T-helper 17 cell (primary cell): ENCODE results near the gene TIMM21. TPM values are rescaled to one million over a fixed set of nuclear protein-coding genes. Genes with fewer than 3 reads are reported as not detected.

Experiments
- ATAC-seq: fragments of 150-1000 bp; cut with Tn5 transposase; 2 replicates; pipeline ENCODE4 v1.10.0; 2021; ENCODE audit warnings: mild to moderate bottlenecking, moderate library complexity
- DNase-seq, 3 donors: peaks; one replicate each; pipeline versions ENCODE4 v3.0.0 to v3.0.0-alpha.2; 2020 to 2021
- H3K9me3 ChIP-seq: one replicate; pipeline ENCODE4 v1.7.0; 2013; ENCODE audit warnings: low read length, mild to moderate bottlenecking; ENCODE audit not compliant: control insufficient read depth, poor library complexity, severe bottlenecking
- H3K27ac Mint-ChIP-seq: one replicate; pipeline ENCODE4 v1.8.0; 2022; ENCODE audit warnings: mild to moderate bottlenecking, moderate library complexity, mixed read lengths
- H3K27me3 Mint-ChIP-seq: one replicate; pipeline ENCODE4 v1.8.0; 2022; ENCODE audit warnings: mixed read lengths
- H3K36me3 Mint-ChIP-seq: one replicate; pipeline ENCODE4 v1.8.0; 2022; ENCODE audit warnings: low read depth, mixed read lengths
- H3K4me1 Mint-ChIP-seq: one replicate; pipeline ENCODE4 v1.8.0; 2022; ENCODE audit warnings: mild to moderate bottlenecking, mixed read lengths
- H3K4me3 Mint-ChIP-seq: one replicate; pipeline ENCODE4 v1.8.0; 2022; ENCODE audit warnings: mild to moderate bottlenecking, moderate library complexity, mixed read lengths
- total RNA-seq, 4 donors: library from RNA in 2 of 4; stranded (reverse) in 2 of 4; gene quantifications; one replicate each; pipeline ENCODE4 v1.2.3 and lab custom pipeline; 2022 to 2026

Gene TIMM21
- total RNA-seq, 2 donors from 2014 or later, result 10.3 to 12.1 TPM

- DNase-seq, result no peak
Measured at GRCh38 chr18:74183130-74183529, 34.8 kb downstream of the TIMM21 start.

GRCh38 chr18:74184875-74185274 is 36.6 kb downstream of the TIMM21 start:
- Mint-ChIP-seq H3K27me3 (peaks cover 88% of the 10 kb centered on the region), H3K27ac (no peak overlapping the region), H3K4me1 (peaks cover 3% of the 10 kb centered on the region), H3K4me3 (no peak overlapping the region), H3K36me3 (no peaks in the 10 kb centered on the region)
- DNase-seq (no peak), ATAC-seq (no peak)
- H3K9me3 ChIP-seq, result no peaks in the 10 kb centered on the region

More at GRCh38 chr18:74183130-74183529, 34.8 kb downstream of the TIMM21 start:
- H3K27me3 Mint-ChIP-seq, result peaks cover 81% of the 10 kb centered on the region
- ATAC-seq, result no peak
- H3K9me3 ChIP-seq, result no peaks in the 10 kb centered on the region
- H3K4me3 Mint-ChIP-seq, result no peak overlapping the region
- H3K4me1 Mint-ChIP-seq, result peaks cover 3% of the 10 kb centered on the region
- H3K36me3 Mint-ChIP-seq, result no peaks in the 10 kb centered on the region
- no peak overlapping the region for H3K27ac Mint-ChIP-seq

DNA sequence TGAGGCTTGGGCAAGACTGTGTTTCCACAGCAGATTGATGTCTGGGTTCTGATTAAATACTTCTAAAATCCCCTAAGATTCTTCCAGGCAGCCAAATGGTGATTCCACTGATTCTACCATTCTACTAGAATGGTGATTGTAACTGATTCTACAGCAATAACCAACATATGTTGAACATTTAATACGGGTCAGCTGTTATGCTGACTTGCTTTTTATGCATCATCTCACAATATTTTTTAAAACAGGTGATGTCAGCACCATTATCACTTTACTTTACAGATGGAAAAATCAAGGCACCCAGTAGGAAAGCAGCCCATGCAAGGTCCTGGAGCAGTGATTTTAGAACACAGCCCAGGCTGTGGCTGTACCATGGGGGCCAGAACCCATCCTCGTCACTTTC is 37.5 kb downstream of the TIMM21 start:
- Mint-ChIP-seq H3K36me3 (no peaks in the 10 kb centered on the region), H3K4me1 (peaks cover 3% of the 10 kb centered on the region), H3K4me3 (no peak overlapping the region), H3K27ac (no peak overlapping the region), H3K27me3 (peaks cover 88% of the 10 kb centered on the region)
- H3K9me3 ChIP-seq, result no peaks in the 10 kb centered on the region
- ATAC-seq (no peak), DNase-seq (no peak)

- peaks cover 88% of the 10 kb centered on the region for H3K27me3 Mint-ChIP-seq
- no peaks in the 10 kb centered on the region for H3K9me3 ChIP-seq
- no peak overlapping the region for H3K4me3 Mint-ChIP-seq
- H3K36me3 Mint-ChIP-seq, result no peaks in the 10 kb centered on the region
- DNase-seq (no peak), ATAC-seq (no peak)
- H3K4me1 Mint-ChIP-seq, result peaks cover 3% of the 10 kb centered on the region
- no peak overlapping the region for H3K27ac Mint-ChIP-seq
Measured at GRCh38 chr18:74186661-74187060, 38.3 kb downstream of the TIMM21 start.

DNA sequence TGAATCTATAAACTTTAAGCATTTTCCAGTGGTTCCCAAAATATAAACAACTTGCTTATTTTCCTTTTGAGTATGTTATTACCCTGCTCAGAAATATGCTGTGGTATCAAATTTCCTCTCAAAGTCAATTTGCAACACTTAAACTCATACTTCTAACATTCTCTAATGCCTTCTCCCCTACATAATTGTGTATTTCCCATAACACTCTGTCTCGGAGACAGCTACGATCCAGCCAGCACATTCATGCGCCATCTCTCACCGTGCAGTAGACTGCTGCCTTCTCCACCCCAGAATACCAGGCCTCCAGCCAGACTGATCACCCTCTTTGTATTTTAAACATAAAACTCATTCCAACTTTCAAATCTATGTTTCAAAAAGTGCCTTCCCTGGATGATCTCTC is 41.8 kb downstream of the TIMM21 start:
- H3K9me3 ChIP-seq, result no peaks in the 10 kb centered on the region
- Mint-ChIP-seq H3K36me3 (no peaks in the 10 kb centered on the region), H3K27ac (no peak overlapping the region), H3K4me1 (peaks cover 3% of the 10 kb centered on the region), H3K27me3 (peaks cover 64% of the 10 kb centered on the region), H3K4me3 (no peak overlapping the region)
- ATAC-seq, result no peak
- no peak for DNase-seq

GRCh38 chr18:74191577-74191976 is 43.3 kb downstream of the TIMM21 start:
- Mint-ChIP-seq H3K4me3 (no peak overlapping the region), H3K36me3 (no peaks in the 10 kb centered on the region), H3K4me1 (peaks cover 4% of the 10 kb centered on the region), H3K27me3 (peaks cover 51% of the 10 kb centered on the region), H3K27ac (no peak overlapping the region)
- ATAC-seq (no peak), DNase-seq (no peak)
- H3K9me3 ChIP-seq, result no peaks in the 10 kb centered on the region

- no peak overlapping the region for H3K27ac Mint-ChIP-seq
- no peaks in the 10 kb centered on the region for H3K36me3 Mint-ChIP-seq
- H3K4me3 Mint-ChIP-seq, result no peak overlapping the region
- ATAC-seq, result no peak
- no peak for DNase-seq
- H3K4me1 Mint-ChIP-seq, result peaks cover 8% of the 10 kb centered on the region
- peaks cover 29% of the 10 kb centered on the region for H3K27me3 Mint-ChIP-seq
- no peaks in the 10 kb centered on the region for H3K9me3 ChIP-seq
Measured at GRCh38 chr18:74194691-74195090, 46.4 kb downstream of the TIMM21 start.

GRCh38 chr18:74196220-74197119 is 48.1 kb downstream of the TIMM21 start:
- Mint-ChIP-seq H3K4me1 (peaks cover 8% of the 10 kb centered on the region), H3K27ac (peak overlapping the region; percentile 67), H3K36me3 (no peaks in the 10 kb centered on the region), H3K27me3 (peaks cover 12% of the 10 kb centered on the region), H3K4me3 (peak overlapping the region; percentile 87)
- DNase-seq (peak in 2 of 3 donors; percentile 18 to 20), ATAC-seq (peak; percentile 94)
- H3K9me3 ChIP-seq, result no peaks in the 10 kb centered on the region

GRCh38 chr18:74197705-74198341 is 49.5 kb downstream of the TIMM21 start:
- Mint-ChIP-seq H3K27ac (no peak overlapping the region), H3K4me3 (no peak overlapping the region), H3K27me3 (peaks cover 10% of the 10 kb centered on the region), H3K4me1 (peaks cover 8% of the 10 kb centered on the region), H3K36me3 (no peaks in the 10 kb centered on the region)
- ATAC-seq (no peak), DNase-seq (no peak)
- H3K9me3 ChIP-seq, result no peaks in the 10 kb centered on the region

GRCh38 chr18:74198453-74198852 is 50.1 kb downstream of the TIMM21 start:
- H3K27ac Mint-ChIP-seq, result no peak overlapping the region
- H3K4me3 Mint-ChIP-seq, result no peak overlapping the region
- no peaks in the 10 kb centered on the region for H3K36me3 Mint-ChIP-seq
- no peak for ATAC-seq
- DNase-seq, result no peak
- peaks cover 8% of the 10 kb centered on the region for H3K4me1 Mint-ChIP-seq
- H3K9me3 ChIP-seq, result no peaks in the 10 kb centered on the region
- peaks cover 10% of the 10 kb centered on the region for H3K27me3 Mint-ChIP-seq

DNA sequence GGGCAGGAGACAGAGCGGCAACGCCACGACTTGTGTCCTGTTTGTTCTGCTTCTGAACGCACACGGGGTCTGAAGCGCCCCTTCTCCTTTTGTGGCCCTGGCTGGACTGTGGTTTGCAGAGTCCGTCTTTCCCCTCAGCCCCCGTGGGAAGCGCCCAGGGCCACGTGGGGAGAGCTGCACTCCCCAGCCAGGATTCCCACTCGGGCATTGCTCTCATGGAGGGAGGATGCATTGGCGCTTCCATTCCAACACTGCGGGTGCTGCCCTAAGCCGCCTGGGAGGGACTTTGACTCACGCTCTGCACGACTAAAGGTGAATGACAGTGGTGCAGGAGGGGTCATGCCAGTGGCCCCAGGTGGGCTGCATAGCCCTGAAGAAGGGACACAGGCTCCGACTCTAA is 52.5 kb downstream of the TIMM21 start:
- H3K9me3 ChIP-seq, result no peaks in the 10 kb centered on the region
- ATAC-seq, result no peak
- peaks cover 4% of the 10 kb centered on the region for H3K27me3 Mint-ChIP-seq
- no peak for DNase-seq
- H3K4me1 Mint-ChIP-seq, result peaks cover 8% of the 10 kb centered on the region
- no peak overlapping the region for H3K4me3 Mint-ChIP-seq
- H3K27ac Mint-ChIP-seq, result no peak overlapping the region
- no peaks in the 10 kb centered on the region for H3K36me3 Mint-ChIP-seq

- Mint-ChIP-seq H3K27me3 (peaks cover 6% of the 10 kb centered on the region), H3K4me1 (peaks cover 2% of the 10 kb centered on the region), H3K4me3 (no peak overlapping the region), H3K27ac (no peak overlapping the region), H3K36me3 (no peaks in the 10 kb centered on the region)
- no peaks in the 10 kb centered on the region for H3K9me3 ChIP-seq
- DNase-seq (no peak), ATAC-seq (no peak)
Measured at GRCh38 chr18:74203811-74204210, 55.5 kb downstream of the TIMM21 start.

- Mint-ChIP-seq H3K4me1 (no peaks in the 10 kb centered on the region), H3K27me3 (peaks cover 13% of the 10 kb centered on the region), H3K36me3 (no peaks in the 10 kb centered on the region), H3K4me3 (no peak overlapping the region), H3K27ac (no peak overlapping the region)
- DNase-seq (no peak), ATAC-seq (no peak)
- no peaks in the 10 kb centered on the region for H3K9me3 ChIP-seq
Measured at GRCh38 chr18:74204526-74205152, 56.3 kb downstream of the TIMM21 start.
